ENCODE data around the gene PPP1R37. TPM values are rescaled to one million over a fixed set of nuclear protein-coding genes. Genes with fewer than 3 reads are reported as not detected.

The PPP1R37 gene
- total RNA-seq, 4 donors from 2014 or later: 22.1 to 44.1 (median 33.5) TPM

GRCh38 chr19:45079911-45080370, 13.0 kb upstream of the PPP1R37 start:
- no peak for TF ChIP-seq EP300 (IDR thresholded peaks at IDR 0.05)
- TF ChIP-seq, protein P1, sequence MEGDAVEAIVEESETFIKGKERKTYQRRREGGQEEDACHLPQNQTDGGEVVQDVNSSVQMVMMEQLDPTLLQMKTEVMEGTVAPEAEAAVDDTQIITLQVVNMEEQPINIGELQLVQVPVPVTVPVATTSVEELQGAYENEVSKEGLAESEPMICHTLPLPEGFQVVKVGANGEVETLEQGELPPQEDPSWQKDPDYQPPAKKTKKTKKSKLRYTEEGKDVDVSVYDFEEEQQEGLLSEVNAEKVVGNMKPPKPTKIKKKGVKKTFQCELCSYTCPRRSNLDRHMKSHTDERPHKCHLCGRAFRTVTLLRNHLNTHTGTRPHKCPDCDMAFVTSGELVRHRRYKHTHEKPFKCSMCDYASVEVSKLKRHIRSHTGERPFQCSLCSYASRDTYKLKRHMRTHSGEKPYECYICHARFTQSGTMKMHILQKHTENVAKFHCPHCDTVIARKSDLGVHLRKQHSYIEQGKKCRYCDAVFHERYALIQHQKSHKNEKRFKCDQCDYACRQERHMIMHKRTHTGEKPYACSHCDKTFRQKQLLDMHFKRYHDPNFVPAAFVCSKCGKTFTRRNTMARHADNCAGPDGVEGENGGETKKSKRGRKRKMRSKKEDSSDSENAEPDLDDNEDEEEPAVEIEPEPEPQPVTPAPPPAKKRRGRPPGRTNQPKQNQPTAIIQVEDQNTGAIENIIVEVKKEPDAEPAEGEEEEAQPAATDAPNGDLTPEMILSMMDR (IDR thresholded peaks at IDR 0.05): no peak
- no peak for TF ChIP-seq POLR2A (IDR thresholded peaks at IDR 0.05)
- no peak for DNase-seq (ENCODE audit: low spot score in 2 of 2)
- H3K4me3 ChIP-seq: peak overlapping the region; percentile 58 to 95 (median 82)
- peaks cover 0 to 47% (median 23%) of the 10 kb centered on the region in 4 donors for H3K4me1 ChIP-seq
- H3K27me3 ChIP-seq: peaks cover 0 to 3% of the 10 kb centered on the region in 2 donors
- 7 to 8% methylated on average over 6 of the region's 6 CpGs for WGBS, 2 donors
- H3K36me3 ChIP-seq: peaks cover 0 to 28% (median 0%) of the 10 kb centered on the region in 3 donors
- H3K9me3 ChIP-seq: no peaks in the 10 kb centered on the region
- peak overlapping the region in 2 of 4 donors; percentile 80 to 84 for H3K27ac ChIP-seq

- no peaks in the 10 kb centered on the region for H3K27me3 ChIP-seq
- 88 to 89% methylated on average over 5 of the region's 5 CpGs for WGBS, 2 donors
- H3K4me3 ChIP-seq: no peak overlapping the region
- TF ChIP-seq EP300 (IDR thresholded peaks at IDR 0.05): no peak
- no peak for TF ChIP-seq POLR2A (IDR thresholded peaks at IDR 0.05)
- TF ChIP-seq, protein P1 (IDR thresholded peaks at IDR 0.05): no peak
- H3K4me1 ChIP-seq: peaks cover 0 to 26% (median 9%) of the 10 kb centered on the region in 4 donors
- H3K36me3 ChIP-seq: peaks cover 0 to 46% (median 0%) of the 10 kb centered on the region in 3 donors
- no peak overlapping the region for H3K27ac ChIP-seq
- no peak for DNase-seq (ENCODE audit: low spot score in 2 of 2)
- H3K9me3 ChIP-seq: no peaks in the 10 kb centered on the region
These were observed 10.8 kb upstream of the PPP1R37 start for GRCh38 chr19:45082170-45082569.

GRCh38 chr19:45086480-45086879, 6.5 kb upstream of the PPP1R37 start:
- Histone ChIP-seq H3K27me3 (no peaks in the 10 kb centered on the region), H3K9me3 (no peaks in the 10 kb centered on the region), H3K36me3 (peaks cover 0 to 77% (median 0%) of the 10 kb centered on the region in 3 donors), H3K4me3 (no peak overlapping the region), H3K4me1 (peaks cover 0 to 12% (median 7%) of the 10 kb centered on the region in 4 donors), H3K27ac (no peak overlapping the region)
- no peak for DNase-seq (ENCODE audit: low spot score in 2 of 2)
- 95 to 97% methylated on average over 4 of the region's 4 CpGs for WGBS, 2 donors
- TF ChIP-seq POLR2A (IDR thresholded peaks at IDR 0.05) (no peak), EP300 (IDR thresholded peaks at IDR 0.05) (no peak)
- TF ChIP-seq, protein P1 (IDR thresholded peaks at IDR 0.05): no peak

DNA sequence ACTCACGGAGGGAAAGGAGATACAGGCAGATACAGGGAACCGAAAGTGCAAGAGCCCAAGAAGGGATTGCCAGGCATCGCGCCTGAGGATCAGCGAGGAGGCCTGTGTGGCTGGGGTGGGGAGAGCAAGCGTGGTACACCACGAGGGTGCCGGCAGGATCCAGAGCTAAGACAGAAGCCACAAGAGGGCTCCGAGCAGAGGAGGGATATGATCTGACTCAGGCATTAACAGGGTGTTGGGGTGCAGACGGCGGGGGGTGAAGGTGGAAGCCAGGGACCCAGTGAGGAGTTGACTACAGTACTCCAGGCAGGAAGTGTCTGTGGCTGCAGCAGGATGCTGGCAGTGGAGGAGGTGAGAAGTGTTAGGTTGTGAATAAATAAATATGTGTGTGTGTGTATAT, 5.4 kb upstream of the PPP1R37 start:
- Histone ChIP-seq H3K36me3 (peaks cover 0 to 67% (median 0%) of the 10 kb centered on the region in 3 donors), H3K27me3 (no peaks in the 10 kb centered on the region), H3K4me1 (peaks cover 0 to 12% (median 9%) of the 10 kb centered on the region in 4 donors), H3K9me3 (no peaks in the 10 kb centered on the region), H3K27ac (no peak overlapping the region), H3K4me3 (no peak overlapping the region)
- WGBS, 2 donors: 78 to 81% methylated on average over 11 of the region's 11 CpGs
- no peak for DNase-seq (ENCODE audit: low spot score in 2 of 2)
- TF ChIP-seq EP300 (IDR thresholded peaks at IDR 0.05) (no peak), POLR2A (IDR thresholded peaks at IDR 0.05) (no peak)
- TF ChIP-seq, protein P1 (IDR thresholded peaks at IDR 0.05): no peak

DNA sequence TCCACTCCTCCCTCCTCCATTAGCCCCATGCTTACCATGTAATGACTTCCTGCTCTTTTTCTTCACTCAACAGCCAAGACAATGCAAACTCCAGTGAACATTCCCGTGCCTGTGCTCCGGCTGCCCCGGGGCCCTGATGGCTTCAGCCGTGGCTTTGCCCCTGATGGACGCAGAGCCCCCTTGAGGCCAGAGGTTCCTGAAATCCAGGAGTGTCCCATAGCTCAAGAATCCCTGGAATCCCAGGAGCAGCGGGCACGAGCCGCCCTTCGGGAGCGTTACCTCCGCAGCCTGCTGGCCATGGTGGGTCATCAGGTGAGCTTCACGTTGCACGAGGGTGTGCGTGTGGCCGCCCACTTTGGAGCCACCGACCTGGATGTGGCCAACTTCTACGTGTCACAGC, 2.9 kb upstream of the PPP1R37 start:
- DNase-seq (ENCODE audit: low spot score in 2 of 2): no peak
- 88 to 92% methylated on average over 17 of the region's 17 CpGs for WGBS, 2 donors
- no peaks in the 10 kb centered on the region for H3K27me3 ChIP-seq

More for the DNA sequence above, 2.9 kb upstream of the PPP1R37 start:
- peaks cover 0 to 28% (median 23%) of the 10 kb centered on the region in 4 donors for H3K4me1 ChIP-seq
- H3K4me3 ChIP-seq: no peak overlapping the region
- peaks cover 0 to 49% (median 0%) of the 10 kb centered on the region in 3 donors for H3K36me3 ChIP-seq
- TF ChIP-seq POLR2A (IDR thresholded peaks at IDR 0.05) (no peak), EP300 (IDR thresholded peaks at IDR 0.05) (no peak)
- TF ChIP-seq, protein P1 (IDR thresholded peaks at IDR 0.05): no peak
- H3K9me3 ChIP-seq: no peaks in the 10 kb centered on the region
- no peak overlapping the region for H3K27ac ChIP-seq

All from tibial nerve (tissue), 4 donors.